Cardiac fibroblast (primary cell): Measurements from ENCODE around the gene VAV2.
A peak's percentile ranks its signal among the peaks of the same experiment; 100 is the strongest.

ENCODE experiments used
- DNase-seq, 2 donors: peaks; one replicate each; pipeline versions ENCODE4 v3.0.0 to v3.0.0-alpha.2; 2010; ENCODE audit warnings: low read depth in 2 of 2
- H3K4me3 ChIP-seq, 2 donors: replicated peaks in 1 of 2; 1 replicate in 1 of 2; 2 replicates in 1 of 2; pipeline ENCODE4 v1.5.1; 2011; ENCODE audit warnings: low read depth in 2 of 2, low read length in 2 of 2, mild to moderate bottlenecking in 2 of 2, moderate library complexity in 1 of 2
- TF ChIP-seq, protein P1 (sequence below): IDR thresholded peaks from one replicate; pipeline ENCODE4 v1.5.1; 2011; ENCODE audit warnings: low read depth, mild to moderate bottlenecking, low read length, inconsistent platforms

Gene VAV2

DNA sequence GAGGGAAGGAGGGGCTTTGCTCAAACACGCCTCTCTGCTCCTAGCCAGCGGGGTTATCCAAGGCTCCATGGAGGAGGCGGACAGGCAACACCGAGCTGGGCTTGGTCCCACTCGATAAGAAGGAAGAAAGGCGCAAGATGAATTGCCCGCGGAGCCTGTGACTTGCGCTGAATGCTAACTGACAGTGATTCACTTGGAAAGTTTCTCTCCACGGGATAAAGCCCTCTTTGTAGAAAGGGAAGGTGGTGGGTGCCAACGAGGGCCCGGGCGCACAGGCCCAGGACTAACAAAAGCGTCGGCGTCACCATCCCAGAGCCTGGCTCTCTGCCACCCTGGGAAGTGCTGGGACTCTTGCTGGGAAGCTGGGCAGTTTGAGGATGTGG is 76.0 kb downstream of the VAV2 start:
- TF ChIP-seq, protein P1, sequence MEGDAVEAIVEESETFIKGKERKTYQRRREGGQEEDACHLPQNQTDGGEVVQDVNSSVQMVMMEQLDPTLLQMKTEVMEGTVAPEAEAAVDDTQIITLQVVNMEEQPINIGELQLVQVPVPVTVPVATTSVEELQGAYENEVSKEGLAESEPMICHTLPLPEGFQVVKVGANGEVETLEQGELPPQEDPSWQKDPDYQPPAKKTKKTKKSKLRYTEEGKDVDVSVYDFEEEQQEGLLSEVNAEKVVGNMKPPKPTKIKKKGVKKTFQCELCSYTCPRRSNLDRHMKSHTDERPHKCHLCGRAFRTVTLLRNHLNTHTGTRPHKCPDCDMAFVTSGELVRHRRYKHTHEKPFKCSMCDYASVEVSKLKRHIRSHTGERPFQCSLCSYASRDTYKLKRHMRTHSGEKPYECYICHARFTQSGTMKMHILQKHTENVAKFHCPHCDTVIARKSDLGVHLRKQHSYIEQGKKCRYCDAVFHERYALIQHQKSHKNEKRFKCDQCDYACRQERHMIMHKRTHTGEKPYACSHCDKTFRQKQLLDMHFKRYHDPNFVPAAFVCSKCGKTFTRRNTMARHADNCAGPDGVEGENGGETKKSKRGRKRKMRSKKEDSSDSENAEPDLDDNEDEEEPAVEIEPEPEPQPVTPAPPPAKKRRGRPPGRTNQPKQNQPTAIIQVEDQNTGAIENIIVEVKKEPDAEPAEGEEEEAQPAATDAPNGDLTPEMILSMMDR, result no peak
- H3K4me3 ChIP-seq, result no peak overlapping the region
- DNase-seq, result peak in 1 of 2 donors; percentile 47

DNA sequence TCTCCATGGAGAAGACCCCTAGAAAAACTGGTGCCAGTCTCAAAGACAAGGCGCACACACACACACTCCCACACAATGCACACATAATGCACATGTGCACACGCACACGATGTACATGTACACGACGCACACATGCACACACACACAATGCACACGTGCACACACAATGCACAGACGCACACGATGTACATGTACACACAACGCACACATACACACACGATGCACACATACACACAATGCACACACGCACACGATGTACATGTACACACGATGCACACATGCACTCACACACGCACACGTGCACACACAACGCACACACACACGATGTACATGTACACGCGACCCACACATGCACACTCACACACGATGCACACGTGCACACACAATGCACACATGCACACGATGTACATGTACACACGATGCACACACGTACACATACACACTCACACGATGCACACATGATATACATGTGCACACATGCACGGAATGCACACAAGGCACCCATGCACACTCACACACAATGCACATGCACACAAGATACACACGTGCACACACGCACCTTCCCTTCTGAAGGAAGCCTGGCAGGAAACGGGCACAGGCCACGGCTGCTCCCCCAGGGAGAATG is 76.5 kb downstream of the VAV2 start:
- TF ChIP-seq, protein P1, result no peak
- H3K4me3 ChIP-seq, result no peak overlapping the region
- no peak for DNase-seq

DNA sequence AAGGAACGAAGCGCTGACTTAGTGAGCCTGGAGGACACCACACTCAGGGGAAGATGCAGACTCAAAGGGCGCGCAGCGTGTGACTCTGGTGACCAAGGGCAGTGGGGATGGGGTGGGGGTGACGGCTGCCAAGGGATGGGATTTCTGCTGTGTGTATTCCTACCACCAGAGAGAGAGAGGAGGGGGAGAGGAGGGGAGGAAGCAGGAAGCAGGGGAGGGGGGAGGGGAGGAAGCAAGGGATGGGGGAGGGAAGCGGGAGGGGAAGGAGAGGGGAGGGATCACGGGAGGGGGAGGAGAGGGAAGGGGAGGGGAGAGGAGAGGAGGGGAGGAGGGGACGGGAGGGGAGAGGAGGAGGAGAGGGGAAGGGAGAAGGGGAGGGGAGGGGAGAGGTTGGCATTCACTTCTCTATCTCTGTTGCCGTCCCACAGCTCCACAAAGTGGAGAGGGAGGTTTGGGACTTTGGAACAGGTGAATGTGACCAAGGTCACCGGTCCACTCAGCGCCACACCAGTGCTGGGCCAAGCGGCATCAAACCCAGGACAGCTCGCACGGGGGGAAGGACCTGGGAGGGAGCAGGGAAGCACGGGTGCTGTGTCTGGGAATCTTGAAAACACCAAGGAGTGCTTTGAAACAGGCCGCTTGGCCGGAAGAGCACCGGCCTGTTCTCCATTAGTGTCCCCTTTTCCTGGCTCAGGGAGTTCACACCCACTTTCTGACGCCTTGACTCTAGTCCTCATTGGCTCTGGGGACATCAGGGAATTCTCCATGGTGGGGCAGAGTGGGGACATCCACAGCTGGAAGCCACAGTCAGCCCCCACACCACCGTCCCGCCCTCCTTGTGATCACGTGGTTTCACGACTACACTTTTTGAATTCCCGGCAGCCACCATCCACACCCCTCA is 77.4 kb downstream of the VAV2 start:
- TF ChIP-seq, protein P1, result no peak
- no peak overlapping the region for H3K4me3 ChIP-seq
- DNase-seq, result no peak

DNA sequence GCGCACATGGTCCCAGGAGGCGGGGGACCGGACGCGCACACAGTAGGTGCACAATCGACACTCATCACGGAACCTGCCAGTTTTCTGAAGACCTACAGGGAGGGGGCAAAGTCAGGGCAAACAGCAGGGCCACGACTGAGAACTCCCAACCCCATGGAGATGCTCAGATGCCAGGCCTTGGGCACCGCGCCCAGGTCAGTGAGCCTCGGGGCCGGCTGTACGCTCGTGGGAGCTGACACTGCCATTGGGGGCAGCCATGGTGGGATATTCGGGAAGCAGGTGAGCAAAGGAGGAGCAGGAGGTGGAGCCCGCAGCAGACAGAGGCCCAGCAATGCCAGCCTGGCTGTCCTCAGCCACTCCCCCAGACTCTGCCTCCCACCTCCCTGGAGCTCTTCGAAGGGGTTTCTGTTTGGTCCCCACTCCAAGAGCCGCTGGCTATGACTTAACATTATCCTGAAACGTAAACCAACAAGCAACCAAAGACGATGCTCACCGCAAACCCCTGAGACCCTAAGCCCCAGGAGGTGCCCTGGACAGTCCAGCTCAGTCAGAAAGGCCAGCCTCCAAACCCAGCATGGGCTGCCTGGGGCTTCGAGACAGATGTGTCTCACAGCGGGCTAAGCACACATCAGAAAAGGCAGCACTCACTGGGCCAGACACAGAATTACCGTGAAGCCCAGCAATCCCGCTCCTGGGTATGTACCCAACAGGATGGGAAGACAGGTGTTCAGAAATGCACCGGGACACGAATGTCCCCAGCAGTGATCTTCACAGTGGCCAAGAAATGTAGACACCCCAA is 78.4 kb downstream of the VAV2 start:
- no peak overlapping the region for H3K4me3 ChIP-seq
- DNase-seq, result no peak

DNA sequence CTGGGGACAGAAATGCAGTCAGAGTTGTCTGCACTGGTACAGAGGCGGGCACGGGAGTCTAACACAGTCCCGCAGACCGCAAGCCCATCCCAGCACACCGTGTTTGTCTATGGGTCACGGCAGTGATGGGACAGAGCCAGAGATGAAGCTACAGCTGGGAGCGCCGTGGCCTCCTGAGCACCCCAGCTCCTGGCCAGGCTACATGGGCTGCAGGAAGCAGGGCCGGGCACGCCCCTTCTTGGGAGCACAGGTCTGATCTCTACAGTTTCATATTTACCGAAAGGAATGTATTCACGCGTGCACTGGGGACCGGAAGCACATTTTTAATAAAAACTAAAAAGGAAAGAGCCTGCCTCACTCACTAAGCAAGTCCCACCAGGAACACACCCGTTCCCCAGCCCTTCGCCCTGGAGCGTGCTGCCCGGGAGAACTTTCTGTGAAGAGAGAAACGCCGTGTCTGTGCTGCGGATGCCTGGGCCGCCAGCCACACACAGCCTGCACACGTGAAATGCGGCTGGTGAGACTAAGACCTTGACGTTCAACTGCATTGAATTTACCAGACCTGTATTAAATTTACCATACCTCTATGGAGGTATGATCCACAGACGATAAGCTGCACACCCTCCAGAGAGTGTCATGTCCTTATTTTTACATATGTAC is 81.1 kb downstream of the VAV2 start:
- TF ChIP-seq, protein P1, result no peak
- no peak overlapping the region for H3K4me3 ChIP-seq
- DNase-seq, result no peak

More for the DNA sequence above, 78.4 kb downstream of the VAV2 start:
- TF ChIP-seq, protein P1, result no peak
